ENCODE results near the gene SOX15. TPM values are rescaled to one million over a fixed set of nuclear protein-coding genes. Genes with fewer than 3 reads are reported as not detected.

The SOX15 gene
- total and polyA plus RNA-seq, 2 of the 13 experiments (the other 11 are each of a cell fraction or from before 2014, with no cell fraction given), result 0.07 to 0.18 TPM

DNA sequence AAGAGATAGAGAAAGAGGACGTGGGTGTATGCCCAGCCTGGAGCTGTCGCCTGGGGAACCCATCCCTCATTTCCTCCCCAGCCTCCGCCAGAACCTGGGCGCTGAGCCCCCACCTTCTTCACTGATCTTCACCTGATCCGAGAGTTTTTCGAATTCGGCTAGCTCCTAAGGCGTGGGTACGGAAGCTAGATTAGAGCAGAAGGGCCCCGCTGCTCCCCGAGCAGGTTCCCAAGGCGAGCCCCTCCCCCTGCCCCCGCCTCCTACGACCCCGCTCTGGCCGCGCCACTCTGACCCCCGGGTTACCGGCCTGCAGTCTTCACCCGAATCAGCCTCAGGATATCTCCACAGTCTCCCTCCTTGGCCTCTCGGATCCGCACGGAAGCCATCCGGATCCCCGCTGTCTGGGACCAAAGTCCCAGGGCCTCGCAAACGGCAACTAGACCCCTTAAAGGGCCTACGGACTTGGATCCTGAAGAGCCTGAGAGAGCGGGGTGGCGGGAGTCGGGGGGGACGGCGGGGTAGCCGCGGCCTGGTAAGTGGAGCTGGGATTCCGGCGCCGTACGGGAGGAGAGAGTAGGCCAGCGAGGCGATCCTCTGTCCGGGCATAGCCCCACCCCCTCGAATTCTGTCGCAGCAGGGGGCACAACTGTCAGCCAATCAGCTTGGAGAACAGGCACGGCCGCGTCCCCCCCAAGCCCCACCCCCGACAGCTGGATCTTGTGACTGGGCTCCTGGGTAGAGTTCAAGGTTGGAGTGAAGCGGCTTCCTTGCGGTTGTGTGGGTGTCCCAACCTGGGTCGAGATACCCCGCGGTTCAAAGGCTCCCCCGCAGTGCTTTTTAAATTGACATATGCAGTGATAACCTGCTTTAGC lies 37.6 kb upstream of the SOX15 start, which contains the start of gene SAT2 (continued):
- peak; percentile 82 for TF ChIP-seq HOXA3 (CRISPR knock-in tag; IDR thresholded peaks at IDR 0.05)
- TF ChIP-seq WIZ (CRISPR knock-in tag; IDR thresholded peaks at IDR 0.05), result no peak
- no peak for TF ChIP-seq ZBTB3 (CRISPR knock-in tag; IDR thresholded peaks at IDR 0.05; ENCODE audit: borderline replicate concordance, low read depth)
- 0 out of 2 replicates have a peak, but pooled peaks have one; percentile 62 for TF ChIP-seq KMT2A (CRISPR knock-in tag; IDR thresholded peaks at IDR 0.05)
- TF ChIP-seq SP140L (CRISPR knock-in tag; IDR thresholded peaks at IDR 0.05; ENCODE audit: borderline replicate concordance), result no peak
- TF ChIP-seq ESRRA (CRISPR knock-in tag; IDR thresholded peaks at IDR 0.05; ENCODE audit: low read depth), result peak; percentile 70
- TF ChIP-seq, protein P1, sequence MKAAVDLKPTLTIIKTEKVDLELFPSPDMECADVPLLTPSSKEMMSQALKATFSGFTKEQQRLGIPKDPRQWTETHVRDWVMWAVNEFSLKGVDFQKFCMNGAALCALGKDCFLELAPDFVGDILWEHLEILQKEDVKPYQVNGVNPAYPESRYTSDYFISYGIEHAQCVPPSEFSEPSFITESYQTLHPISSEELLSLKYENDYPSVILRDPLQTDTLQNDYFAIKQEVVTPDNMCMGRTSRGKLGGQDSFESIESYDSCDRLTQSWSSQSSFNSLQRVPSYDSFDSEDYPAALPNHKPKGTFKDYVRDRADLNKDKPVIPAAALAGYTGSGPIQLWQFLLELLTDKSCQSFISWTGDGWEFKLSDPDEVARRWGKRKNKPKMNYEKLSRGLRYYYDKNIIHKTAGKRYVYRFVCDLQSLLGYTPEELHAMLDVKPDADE (CRISPR knock-in tag; IDR thresholded peaks at IDR 0.05), result no peak
- TF ChIP-seq TBX2 (CRISPR knock-in tag; IDR thresholded peaks at IDR 0.05; ENCODE audit: borderline replicate concordance), result no peak; the same call in 1 of the 2 replicates
- TF ChIP-seq SRF (IDR thresholded peaks at IDR 0.05; ENCODE audit: low read depth, low read length), result no peak
- peak; percentile 40; the same call in 1 of the 2 replicates for TF ChIP-seq NCOR1 (IDR thresholded peaks at IDR 0.05; ENCODE audit: borderline replicate concordance, low read length)
- TF ChIP-seq, protein P2, sequence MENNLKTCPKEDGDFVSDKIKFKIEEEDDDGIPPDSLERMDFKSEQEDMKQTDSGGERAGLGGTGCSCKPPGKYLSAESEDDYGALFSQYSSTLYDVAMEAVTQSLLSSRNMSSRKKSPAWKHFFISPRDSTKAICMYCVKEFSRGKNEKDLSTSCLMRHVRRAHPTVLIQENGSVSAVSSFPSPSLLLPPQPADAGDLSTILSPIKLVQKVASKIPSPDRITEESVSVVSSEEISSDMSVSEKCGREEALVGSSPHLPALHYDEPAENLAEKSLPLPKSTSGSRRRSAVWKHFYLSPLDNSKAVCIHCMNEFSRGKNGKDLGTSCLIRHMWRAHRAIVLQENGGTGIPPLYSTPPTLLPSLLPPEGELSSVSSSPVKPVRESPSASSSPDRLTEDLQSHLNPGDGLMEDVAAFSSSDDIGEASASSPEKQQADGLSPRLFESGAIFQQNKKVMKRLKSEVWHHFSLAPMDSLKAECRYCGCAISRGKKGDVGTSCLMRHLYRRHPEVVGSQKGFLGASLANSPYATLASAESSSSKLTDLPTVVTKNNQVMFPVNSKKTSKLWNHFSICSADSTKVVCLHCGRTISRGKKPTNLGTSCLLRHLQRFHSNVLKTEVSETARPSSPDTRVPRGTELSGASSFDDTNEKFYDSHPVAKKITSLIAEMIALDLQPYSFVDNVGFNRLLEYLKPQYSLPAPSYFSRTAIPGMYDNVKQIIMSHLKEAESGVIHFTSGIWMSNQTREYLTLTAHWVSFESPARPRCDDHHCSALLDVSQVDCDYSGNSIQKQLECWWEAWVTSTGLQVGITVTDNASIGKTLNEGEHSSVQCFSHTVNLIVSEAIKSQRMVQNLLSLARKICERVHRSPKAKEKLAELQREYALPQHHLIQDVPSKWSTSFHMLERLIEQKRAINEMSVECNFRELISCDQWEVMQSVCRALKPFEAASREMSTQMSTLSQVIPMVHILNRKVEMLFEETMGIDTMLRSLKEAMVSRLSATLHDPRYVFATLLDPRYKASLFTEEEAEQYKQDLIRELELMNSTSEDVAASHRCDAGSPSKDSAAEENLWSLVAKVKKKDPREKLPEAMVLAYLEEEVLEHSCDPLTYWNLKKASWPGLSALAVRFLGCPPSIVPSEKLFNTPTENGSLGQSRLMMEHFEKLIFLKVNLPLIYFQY (CRISPR knock-in tag; IDR thresholded peaks at IDR 0.05; ENCODE audit: borderline replicate concordance), result peak; percentile 66; the same call in 1 of the 2 replicates
- TF ChIP-seq EHMT2 (IDR thresholded peaks at IDR 0.05; ENCODE audit: borderline replicate concordance, low read depth, low read length), result no peak
- TF ChIP-seq TMF1 (CRISPR knock-in tag; IDR thresholded peaks at IDR 0.05; ENCODE audit: low read depth), result no peak; the same call in 1 of the 2 replicates
- 0 out of 2 replicates have a peak, but pooled peaks have one; percentile 34 for TF ChIP-seq FOXC1 (CRISPR knock-in tag; IDR thresholded peaks at IDR 0.05; ENCODE audit: borderline replicate concordance)
- TF ChIP-seq RARA (CRISPR knock-in tag; IDR thresholded peaks at IDR 0.05), result peak; percentile 89
- TF ChIP-seq RARG (CRISPR knock-in tag; IDR thresholded peaks at IDR 0.05; ENCODE audit: low read depth), result no peak
- no peak; the same call in 1 of the 2 replicates for TF ChIP-seq ETV5 (CRISPR knock-in tag; IDR thresholded peaks at IDR 0.05; ENCODE audit: borderline replicate concordance)
- TF ChIP-seq FOXA3 (CRISPR knock-in tag; IDR thresholded peaks at IDR 0.05), result peak; percentile 19
- TF ChIP-seq HOXD1 (CRISPR knock-in tag; IDR thresholded peaks at IDR 0.05), result peak; percentile 66; the same call in 1 of the 2 replicates
- TF ChIP-seq MED13 (CRISPR knock-in tag; IDR thresholded peaks at IDR 0.05), result peak; percentile 89; the same call in 1 of the 2 replicates
- TF ChIP-seq, protein P3, sequence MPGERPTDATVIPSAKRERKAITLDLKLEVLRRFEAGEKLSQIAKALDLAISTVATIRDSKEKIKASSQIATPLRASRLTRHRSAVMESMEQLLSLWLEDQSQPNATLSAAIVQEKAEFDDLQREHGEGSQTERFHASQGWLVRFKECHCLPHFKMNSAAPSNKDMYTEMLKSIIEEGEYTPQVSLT (CRISPR knock-in tag; IDR thresholded peaks at IDR 0.05; ENCODE audit: borderline replicate concordance, low read depth), result no peak

Measured in HepG2 (cell line).